Ovary (tissue), 3 donors: ENCODE results near the gene CD9.

ENCODE experiments used
- CTCF ChIP-seq, 3 donors: fragments of 450-650 bp in 2 of 3; fragments of 200-600 bp in 1 of 3; IDR thresholded peaks; one replicate each; pipeline versions ENCODE4 v1.5.1 to v1.8.0; 2016 to 2022; ENCODE audit warnings: antibody characterized with exemption in 3 of 3, mild to moderate bottlenecking in 1 of 3
- EP300 ChIP-seq: sonication (generic); formaldehyde crosslinking; IDR thresholded peaks from one replicate; pipeline ENCODE4 v1.6.1; 2017; ENCODE audit warnings: antibody characterized with exemption
- POLR2A ChIP-seq: fragments of 450-650 bp; IDR thresholded peaks from one replicate; pipeline ENCODE4 v1.6.1; 2017; ENCODE audit warnings: antibody characterized with exemption, mild to moderate bottlenecking, moderate library complexity
- donor health status: DM: no; HTN: no; CAD: no.

GRCh38 chr12:6228535-6229223, 28.5 kb downstream of the CD9 start:
- TF ChIP-seq CTCF (IDR thresholded peaks at IDR 0.05): no peak
- TF ChIP-seq POLR2A: no peak
- TF ChIP-seq EP300: no peak
